AG08395 (cell line): ENCODE data around the gene ROR2.
A peak's percentile ranks its signal among the peaks of the same experiment; 100 is the strongest.

Experiments used
- DNase-seq: peaks from one replicate; pipeline ENCODE4 v3.0.0; 2012; ENCODE audit warnings: mixed read lengths, low spot score

ROR2 gene

DNA sequence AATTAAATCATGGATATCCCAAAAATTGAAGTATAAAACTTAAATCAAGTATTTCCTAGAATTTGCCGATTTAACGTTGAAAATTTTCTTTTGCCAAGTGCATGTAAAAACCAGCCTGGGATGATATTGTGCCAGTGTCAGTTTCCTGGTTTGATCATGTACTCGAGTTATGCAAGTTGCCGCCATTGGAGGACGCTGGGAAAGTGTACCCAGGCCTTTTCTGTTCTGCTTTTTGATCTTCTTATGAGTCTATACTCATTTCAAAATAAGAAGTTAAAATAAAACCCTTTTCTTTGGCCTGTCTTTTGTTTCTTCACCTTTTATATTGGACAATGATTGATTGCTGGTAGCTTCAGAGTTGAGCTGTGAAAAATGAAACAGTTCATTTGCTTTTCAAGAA lies 433.3 kb downstream of the ROR2 start:
- DNase-seq: no peak

- DNase-seq: no peak
Measured at GRCh38 chr9:91516081-91516480, 433.9 kb downstream of the ROR2 start.

DNA sequence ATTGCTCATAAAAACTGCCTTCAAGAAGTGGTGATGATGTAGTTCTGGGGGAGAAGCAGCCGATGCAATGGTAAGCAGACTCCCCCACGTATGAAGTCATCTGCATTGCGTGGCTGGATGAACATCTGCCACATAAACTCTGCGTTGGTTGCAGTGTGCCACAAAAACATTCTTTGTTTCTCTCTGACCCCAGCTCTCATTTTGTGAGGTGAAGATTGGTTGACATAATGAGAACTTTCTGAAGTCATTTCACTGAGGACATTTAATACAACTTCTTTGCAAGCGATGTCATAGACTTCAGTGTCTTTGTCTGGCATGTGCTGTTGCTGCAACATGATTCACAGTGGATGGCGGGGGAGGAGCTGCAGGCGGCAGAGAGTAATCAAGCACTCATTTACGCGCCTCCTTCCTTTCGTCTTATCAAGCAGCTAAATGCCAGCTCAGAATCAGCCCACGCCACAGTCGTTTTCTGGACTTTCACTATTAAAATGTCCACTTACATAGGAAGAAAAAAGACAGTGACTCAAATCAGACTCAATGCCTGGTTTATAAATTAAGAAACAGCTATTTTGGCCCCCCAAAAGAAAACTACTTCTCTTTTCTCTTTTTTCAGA lies 434.8 kb downstream of the ROR2 start:
- DNase-seq: peak; percentile 75
